GM12875 (cell line): ENCODE results near the gene STK32C.
"Not testable (repeated sequence)": the region's sequence is repeated elsewhere in the genome, so short reads cannot be mapped to it uniquely, and the experiment has no call there.

Experiments
- H3K4me3 ChIP-seq: one replicate; pipeline ENCODE4 v1.5.1; 2011; ENCODE audit warnings: low read depth, low read length, control low read depth
- CTCF ChIP-seq: IDR thresholded peaks from 2 replicates; pipeline ENCODE4 v1.5.1; 2011; ENCODE audit warnings: low read depth, mild to moderate bottlenecking, control low read depth, inconsistent platforms, low read length, moderate library complexity, borderline replicate concordance; ENCODE audit not compliant: insufficient read depth

Gene STK32C

GRCh38 chr10:132339276-132339675 is 31.5 kb upstream of the STK32C start:
- no peak for TF ChIP-seq CTCF
- H3K4me3 ChIP-seq: no peak overlapping the region

- no peak for TF ChIP-seq CTCF
- H3K4me3 ChIP-seq: no peak overlapping the region
Observed at GRCh38 chr10:132338876-132339275, 31.1 kb upstream of the STK32C start.

GRCh38 chr10:132337854-132338253 is 30.1 kb upstream of the STK32C start:
- not testable (repeated sequence) for H3K4me3 ChIP-seq

- TF ChIP-seq CTCF: no peak
- peak overlapping the region; percentile 47 for H3K4me3 ChIP-seq
Observed at GRCh38 chr10:132336919-132337407, 29.2 kb upstream of the STK32C start.

GRCh38 chr10:132336064-132336746 is 28.5 kb upstream of the STK32C start:
- H3K4me3 ChIP-seq: no peak overlapping the region
- no peak for TF ChIP-seq CTCF

GRCh38 chr10:132335189-132336063 is 27.7 kb upstream of the STK32C start:
- peak overlapping the region; percentile 17 for H3K4me3 ChIP-seq
- TF ChIP-seq CTCF: no peak

- TF ChIP-seq CTCF: no peak
- no peak overlapping the region for H3K4me3 ChIP-seq
Observed at GRCh38 chr10:132334631-132335188, 27.0 kb upstream of the STK32C start.
